ENCODE data around the gene JAKMIP2. TPM values are rescaled to one million over a fixed set of nuclear protein-coding genes. Genes with fewer than 3 reads are reported as not detected.
"Not testable (repeated sequence)": the region's sequence is repeated elsewhere in the genome, so short reads cannot be mapped to it uniquely, and the experiment has no call there.

The JAKMIP2 gene
- total RNA-seq, 1 experiment from 2014 or later = not detected

- Histone ChIP-seq H3F3A (ENCODE audit: insufficient read depth, low read depth) (no peaks in the 10 kb centered on the region), H3K4me1 (replicated peaks; ENCODE audit: insufficient read depth) (no peaks in the 10 kb centered on the region), H3K79me2 (ENCODE audit: low read depth) (no peaks in the 10 kb centered on the region), H3K9me3 (ENCODE audit: insufficient read depth, low read depth) (no peaks in the 10 kb centered on the region), H2AFZ (no peak overlapping the region), H3K36me3 (ENCODE audit: low read depth) (no peaks in the 10 kb centered on the region), H3K27ac (no peak overlapping the region), H4K20me1 (ENCODE audit: insufficient read depth) (no peaks in the 10 kb centered on the region), H3K4me3 (no peak overlapping the region), H3K27me3 (ENCODE audit: insufficient read depth, low read depth) (peaks cover 12% of the 10 kb centered on the region; the same call in 1 of the 2 replicates), H3K4me2 (peak overlapping the region; percentile 6; the same call in 1 of the 2 replicates), H3K9me2 (ENCODE audit: insufficient read depth) (no peaks in the 10 kb centered on the region)
- no TSS peak for BruUV-seq (replicated peaks)
- ChIA-PET POLR2A (ENCODE audit: unreplicated experiment) (no interaction called here), CTCF (no interaction called here)
- TF ChIP-seq CTCF (conservative IDR thresholded peaks at IDR 0.05) = no peak
- TF ChIP-seq EZH2 (IDR thresholded peaks at IDR 0.05; ENCODE audit: low read depth) = no peak
- peak in 1 of 2 experiments; percentile 38 for DNase-seq
- intact Hi-C loops (cut with micrococcal nuclease; ENCODE audit: unreplicated experiment) = no loop called here
Measured at GRCh38 chr5:147554261-147554817, 228.2 kb downstream of the JAKMIP2 start.

DNA sequence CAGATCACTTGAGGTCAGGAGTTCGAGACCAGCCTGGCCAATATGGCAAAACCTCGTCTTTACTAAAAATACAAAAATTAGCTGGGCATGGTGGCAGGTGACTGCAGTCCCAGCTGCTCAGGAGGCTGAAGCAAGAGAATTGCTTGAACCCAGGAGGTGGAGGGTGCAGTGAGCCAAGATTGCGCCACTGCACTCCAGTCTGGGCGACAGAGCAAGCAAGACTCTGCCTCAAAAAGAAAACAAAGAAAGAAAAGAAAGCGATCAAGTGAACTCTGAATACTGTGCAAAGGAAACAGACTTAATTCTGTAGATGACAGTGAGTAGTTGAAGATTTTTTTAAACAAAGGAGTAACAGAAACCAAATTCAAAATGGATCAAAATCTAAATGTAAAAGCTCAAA, 228.7 kb downstream of the JAKMIP2 start:
- H3K9me2 ChIP-seq (ENCODE audit: insufficient read depth); intact Hi-C loops (cut with micrococcal nuclease; ENCODE audit: unreplicated experiment); H2AFZ ChIP-seq; H3K27ac ChIP-seq; H3F3A ChIP-seq (ENCODE audit: insufficient read depth, low read depth); CTCF ChIA-PET; H3K79me2 ChIP-seq (ENCODE audit: low read depth); H3K36me3 ChIP-seq (ENCODE audit: low read depth); H3K9me3 ChIP-seq (ENCODE audit: insufficient read depth, low read depth); H3K4me1 ChIP-seq (replicated peaks; ENCODE audit: insufficient read depth); BruUV-seq (replicated peaks); H4K20me1 ChIP-seq (ENCODE audit: insufficient read depth); DNase-seq; H3K4me3 ChIP-seq; H3K4me2 ChIP-seq; POLR2A ChIA-PET (ENCODE audit: unreplicated experiment): not testable (repeated sequence)
- peaks cover 12% of the 10 kb centered on the region; the same call in 1 of the 2 replicates for H3K27me3 ChIP-seq (ENCODE audit: insufficient read depth, low read depth)

- Histone ChIP-seq H3K79me2 (ENCODE audit: low read depth) (no peaks in the 10 kb centered on the region), H3K36me3 (ENCODE audit: low read depth) (no peaks in the 10 kb centered on the region), H3K27me3 (ENCODE audit: insufficient read depth, low read depth) (peaks cover 7% of the 10 kb centered on the region; the same call in 1 of the 2 replicates), H2AFZ (no peak overlapping the region), H4K20me1 (ENCODE audit: insufficient read depth) (no peaks in the 10 kb centered on the region), H3K4me2 (no peak overlapping the region), H3K4me1 (replicated peaks; ENCODE audit: insufficient read depth) (no peaks in the 10 kb centered on the region), H3K4me3 (no peak overlapping the region), H3K9me3 (ENCODE audit: insufficient read depth, low read depth) (no peaks in the 10 kb centered on the region), H3F3A (ENCODE audit: insufficient read depth, low read depth) (no peaks in the 10 kb centered on the region), H3K27ac (no peak overlapping the region), H3K9me2 (ENCODE audit: insufficient read depth) (no peaks in the 10 kb centered on the region)
- TF ChIP-seq CTCF (conservative IDR thresholded peaks at IDR 0.05) (no peak), EZH2 (IDR thresholded peaks at IDR 0.05; ENCODE audit: low read depth) (no peak)
- BruUV-seq (replicated peaks) = no TSS peak
- ChIA-PET CTCF (no interaction called here), POLR2A (ENCODE audit: unreplicated experiment) (no interaction called here)
- intact Hi-C loops (cut with micrococcal nuclease; ENCODE audit: unreplicated experiment) = no loop called here
- DNase-seq = no peak
Measured at GRCh38 chr5:147552897-147553296, 229.6 kb downstream of the JAKMIP2 start.

DNA sequence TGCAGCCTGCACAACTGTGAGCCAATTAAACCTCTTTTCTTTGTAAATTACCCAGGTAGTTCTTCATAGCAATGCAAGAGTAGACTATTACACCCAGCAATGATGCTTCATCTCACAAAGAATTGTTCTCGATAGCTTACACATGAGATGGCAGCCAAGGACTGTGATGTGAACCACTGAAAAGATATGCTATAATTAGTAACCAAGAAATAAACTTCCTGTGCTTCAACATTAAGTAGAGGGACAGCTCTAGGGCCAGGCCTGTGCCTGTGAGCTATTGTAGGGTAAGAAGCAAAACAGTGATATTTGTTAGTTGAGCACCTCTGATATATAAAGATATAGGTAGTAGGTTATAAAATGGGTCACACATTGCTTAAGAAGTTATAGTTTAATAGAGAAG, 230.9 kb downstream of the JAKMIP2 start:
- peaks cover 6% of the 10 kb centered on the region; the same call in 1 of the 2 replicates for H3K27me3 ChIP-seq (ENCODE audit: insufficient read depth, low read depth)
- no peaks in the 10 kb centered on the region for H3K36me3 ChIP-seq (ENCODE audit: low read depth)
- DNase-seq = no peak
- no peak overlapping the region for H3K4me2 ChIP-seq
- H3K4me1 ChIP-seq (replicated peaks; ENCODE audit: insufficient read depth) = no peaks in the 10 kb centered on the region
- H3K27ac ChIP-seq = no peak overlapping the region
- BruUV-seq (replicated peaks) = no TSS peak
- intact Hi-C loops (cut with micrococcal nuclease; ENCODE audit: unreplicated experiment) = no loop called here
- H3K79me2 ChIP-seq (ENCODE audit: low read depth) = no peaks in the 10 kb centered on the region
- ChIA-PET CTCF (no interaction called here), POLR2A (ENCODE audit: unreplicated experiment) (no interaction called here)
- no peaks in the 10 kb centered on the region for H3F3A ChIP-seq (ENCODE audit: insufficient read depth, low read depth)
- TF ChIP-seq EZH2 (IDR thresholded peaks at IDR 0.05; ENCODE audit: low read depth) = no peak
- no peaks in the 10 kb centered on the region for H4K20me1 ChIP-seq (ENCODE audit: insufficient read depth)
- no peaks in the 10 kb centered on the region for H3K9me2 ChIP-seq (ENCODE audit: insufficient read depth)
- no peak overlapping the region for H2AFZ ChIP-seq
- no peak overlapping the region for H3K4me3 ChIP-seq
- no peaks in the 10 kb centered on the region for H3K9me3 ChIP-seq (ENCODE audit: insufficient read depth, low read depth)
